OCI-LY1 (cell line): ENCODE measurements around the gene DBF4.

Experiments
- EZH2 ChIP-seq: fragments of 200-600 bp; sonication (generic), shearing (Covaris generic); IDR thresholded peaks from 2 replicates; pipeline ENCODE4 v1.8.0; 2017; ENCODE audit warnings: borderline replicate concordance, mixed run types, mild to moderate bottlenecking, antibody characterized with exemption, low read length, moderate library complexity, mixed read lengths
- TF ChIP-seq, protein P1 (sequence below): fragments of 200-600 bp; sonication (generic), shearing (Covaris generic); IDR thresholded peaks from 2 replicates; pipeline ENCODE4 v1.5.1; 2017; ENCODE audit warnings: mild to moderate bottlenecking, antibody characterized with exemption, low read length, moderate library complexity, mixed read lengths

DNA sequence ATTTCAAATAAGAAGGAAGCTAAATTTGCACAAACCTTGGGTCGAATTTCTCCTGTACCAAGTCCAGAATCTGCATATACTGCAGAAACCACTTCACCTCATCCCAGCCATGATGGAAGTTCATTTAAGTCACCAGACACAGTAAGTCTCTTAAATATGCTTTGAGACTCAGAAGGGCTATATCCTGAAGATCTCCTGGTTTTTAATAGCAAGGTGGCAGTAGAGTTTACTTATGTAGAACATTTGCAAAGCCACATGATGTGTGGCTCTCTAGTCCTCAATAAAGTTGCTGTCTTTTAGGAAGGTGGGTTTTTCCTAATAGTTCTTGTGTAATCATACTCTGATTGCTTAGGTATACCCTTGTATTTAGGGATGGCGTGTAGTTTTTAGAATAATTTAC lies 8.7 kb downstream of the DBF4 start:
- TF ChIP-seq, protein P1, sequence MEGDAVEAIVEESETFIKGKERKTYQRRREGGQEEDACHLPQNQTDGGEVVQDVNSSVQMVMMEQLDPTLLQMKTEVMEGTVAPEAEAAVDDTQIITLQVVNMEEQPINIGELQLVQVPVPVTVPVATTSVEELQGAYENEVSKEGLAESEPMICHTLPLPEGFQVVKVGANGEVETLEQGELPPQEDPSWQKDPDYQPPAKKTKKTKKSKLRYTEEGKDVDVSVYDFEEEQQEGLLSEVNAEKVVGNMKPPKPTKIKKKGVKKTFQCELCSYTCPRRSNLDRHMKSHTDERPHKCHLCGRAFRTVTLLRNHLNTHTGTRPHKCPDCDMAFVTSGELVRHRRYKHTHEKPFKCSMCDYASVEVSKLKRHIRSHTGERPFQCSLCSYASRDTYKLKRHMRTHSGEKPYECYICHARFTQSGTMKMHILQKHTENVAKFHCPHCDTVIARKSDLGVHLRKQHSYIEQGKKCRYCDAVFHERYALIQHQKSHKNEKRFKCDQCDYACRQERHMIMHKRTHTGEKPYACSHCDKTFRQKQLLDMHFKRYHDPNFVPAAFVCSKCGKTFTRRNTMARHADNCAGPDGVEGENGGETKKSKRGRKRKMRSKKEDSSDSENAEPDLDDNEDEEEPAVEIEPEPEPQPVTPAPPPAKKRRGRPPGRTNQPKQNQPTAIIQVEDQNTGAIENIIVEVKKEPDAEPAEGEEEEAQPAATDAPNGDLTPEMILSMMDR = no peak; the same call in 1 of the 2 replicates
- TF ChIP-seq EZH2 = no peak
